Heart right ventricle (tissue), 16 donors: ENCODE results near the gene NUP58. TPM values are rescaled to one million over a fixed set of nuclear protein-coding genes. Genes with fewer than 3 reads are reported as not detected.

ENCODE experiments used
- ATAC-seq, 8 donors: fragments of 200-7000 bp; cut with Tn5 transposase; one replicate each; pipeline ENCODE4 v1.9.1; 2020; ENCODE audit warnings: mild to moderate bottlenecking in 8 of 8, moderate library complexity in 8 of 8, moderate number of reproducible peaks in 1 of 8
- DNase-seq, 2 donors: peaks; one replicate each; pipeline ENCODE4 v3.0.0-alpha.2; 2020
- H3K27ac ChIP-seq, 10 donors: fragments of 200-600 bp; sonication (generic) in 2 of 10; one replicate each; pipeline versions ENCODE4 v1.5.0 to v1.8.0; 2020 to 2022; ENCODE audit warnings: mild to moderate bottlenecking in 3 of 10
- H3K27me3 ChIP-seq, 7 donors: fragments of 200-600 bp; one replicate each; pipeline ENCODE4 v1.8.0; 2021 to 2022; ENCODE audit warnings: mild to moderate bottlenecking in 2 of 7
- H3K36me3 ChIP-seq, 9 donors: fragments of 200-600 bp; sonication (generic) in 1 of 9; one replicate each; pipeline versions ENCODE4 v1.5.0 to v1.8.0; 2020 to 2022; ENCODE audit warnings: mild to moderate bottlenecking in 2 of 9
- H3K4me1 ChIP-seq, 9 donors: fragments of 200-600 bp; sonication (generic) in 1 of 9; one replicate each; pipeline versions ENCODE4 v1.5.0 to v1.8.0; 2020 to 2022; ENCODE audit warnings: mild to moderate bottlenecking in 4 of 9
- H3K4me3 ChIP-seq, 10 donors: fragments of 200-600 bp; sonication (generic) in 2 of 10; one replicate each; pipeline versions ENCODE4 v1.5.0 to v1.8.0; 2020 to 2022; ENCODE audit warnings: mild to moderate bottlenecking in 7 of 10, moderate library complexity in 2 of 10
- H3K9me3 ChIP-seq, 11 donors: fragments of 200-600 bp in 10 of 11; sonication (generic) in 2 of 11; one replicate each; pipeline versions ENCODE4 v1.5.0 to v1.8.0; 2013 to 2022; ENCODE audit warnings: mild to moderate bottlenecking in 2 of 11, control low read depth in 1 of 11, moderate library complexity in 1 of 11
- WGBS, 2 donors: extraction: QIAGEN DNeasy Blood & Tissue Kit; methylation state at CpG; one replicate each; pipeline ENCODE4 v1.1.7; 2013; ENCODE audit warnings: inconsistent platforms in 1 of 2; 5-methylcytosine and 5-hydroxymethylcytosine counted together
- intact Hi-C, 10 donors: fragments of 100-400 bp; cut with DNase I; formaldehyde crosslinking; loops; one replicate each; pipeline versions ENCODE4 v1.11.1 to v1.14.2; 2022
- polyA plus RNA-seq, 2 donors: library from polyadenylated mRNA; stranded (reverse); fragments of 200-250 nt; gene quantifications; one replicate each; pipeline ENCODE4 v1.2.3, GENCODE V29; 2013
- total RNA-seq, 10 donors: library from RNA; stranded (reverse); fragmentation: NEBNext Ultra II Directional in 3 of 10; extraction: Animal tissue kit (Norgen Biotek cat#: 25700) in 3 of 10; gene quantifications; one replicate each; pipeline versions ENCODE4 v1.2.1 to v1.2.4, GENCODE V29; 2021 to 2023
- TF ChIP-seq, protein P1 (sequence below), 9 donors: fragments of 200-600 bp; sonication (generic) in 2 of 9; IDR thresholded peaks; one replicate each; pipeline versions ENCODE4 v1.5.0 to v1.8.0; 2021 to 2022; ENCODE audit warnings: antibody characterized with exemption in 9 of 9, mild to moderate bottlenecking in 5 of 9, moderate library complexity in 1 of 9
- donor health status: Arrhythmogenic right ventricular cardiomyopathy.
- donor health status: ischemic (EF 13 %, LVEDD 7.1; RV severe dilation, severe dysfunction).
- donor health status: healthy with polysubstance abuse.
- donor health status: DM: no; HTN: yes; CAD: no.
- donor health status: DM: no; HTN: no; CAD: no.
- donor health status: ischemic (EF 25% LVEDD 6.9; RV normal size, moderate dysfunction).
- donor health status: ischemic (EF 25% LVEDD 5.7; RV mildly dilated, moderate dysfunction).
- donor health status: healthy.
- donor health status: DM: yes; HTN: yes; CAD: no.
- donor health status: Ischemic cardiomyopathy.
- donor health status: ischemic (EF 35%, LVEDD 5.7; RV mildly dilated, moderate dysfunction).
- donor health status: nonischemic (EF 11% LVEDD 7.7; RV severe dilation, severe dysfunction).
- donor health status: DM: yes; HTN: yes; CAD: no.
- donor health status: PGD.
- donor health status: ischemic (EF 29% LVEDD 5.4; RV normal size, mild dysfunction).
- donor health status: nonischemic (EF 23%, LVEDD 6.1; RV moderate dilation, normal function).

Gene NUP58
- total and polyA plus RNA-seq, 12 donors = 8.9 to 29.5 (median 26.2) TPM

DNA sequence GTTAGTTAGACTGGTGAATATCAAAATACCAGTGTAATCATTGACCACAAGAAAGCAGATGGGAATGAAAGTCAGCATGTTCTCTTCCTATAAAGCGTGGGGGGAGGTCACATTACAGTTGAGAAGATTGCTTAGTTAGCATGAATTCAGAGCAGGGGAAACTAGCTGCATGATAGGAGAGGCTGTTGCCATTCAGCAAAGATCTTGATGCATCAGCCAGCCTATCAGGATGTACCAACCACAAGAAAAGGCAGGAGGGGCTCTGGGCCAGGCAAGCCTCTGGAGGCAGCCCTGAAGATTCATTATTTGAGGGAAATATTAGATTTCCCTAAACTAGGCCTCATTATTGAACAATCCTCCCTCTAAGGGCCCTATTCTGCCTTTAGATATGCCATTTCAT, 9.1 kb upstream of the NUP58 start:
- Histone ChIP-seq H3K4me1 (peaks cover 0 to 6% (median 3%) of the 10 kb centered on the region in 9 donors), H3K9me3 (no peaks in the 10 kb centered on the region), H3K4me3 (no peak overlapping the region), H3K27me3 (peaks cover 0 to 24% (median 13%) of the 10 kb centered on the region in 7 donors), H3K36me3 (no peaks in the 10 kb centered on the region), H3K27ac (peak overlapping the region in 1 of 10 donors; percentile 73)
- peak in 4 of 8 donors; percentile 18 to 33 (median 26) for ATAC-seq
- no peak for DNase-seq
- TF ChIP-seq, protein P1, sequence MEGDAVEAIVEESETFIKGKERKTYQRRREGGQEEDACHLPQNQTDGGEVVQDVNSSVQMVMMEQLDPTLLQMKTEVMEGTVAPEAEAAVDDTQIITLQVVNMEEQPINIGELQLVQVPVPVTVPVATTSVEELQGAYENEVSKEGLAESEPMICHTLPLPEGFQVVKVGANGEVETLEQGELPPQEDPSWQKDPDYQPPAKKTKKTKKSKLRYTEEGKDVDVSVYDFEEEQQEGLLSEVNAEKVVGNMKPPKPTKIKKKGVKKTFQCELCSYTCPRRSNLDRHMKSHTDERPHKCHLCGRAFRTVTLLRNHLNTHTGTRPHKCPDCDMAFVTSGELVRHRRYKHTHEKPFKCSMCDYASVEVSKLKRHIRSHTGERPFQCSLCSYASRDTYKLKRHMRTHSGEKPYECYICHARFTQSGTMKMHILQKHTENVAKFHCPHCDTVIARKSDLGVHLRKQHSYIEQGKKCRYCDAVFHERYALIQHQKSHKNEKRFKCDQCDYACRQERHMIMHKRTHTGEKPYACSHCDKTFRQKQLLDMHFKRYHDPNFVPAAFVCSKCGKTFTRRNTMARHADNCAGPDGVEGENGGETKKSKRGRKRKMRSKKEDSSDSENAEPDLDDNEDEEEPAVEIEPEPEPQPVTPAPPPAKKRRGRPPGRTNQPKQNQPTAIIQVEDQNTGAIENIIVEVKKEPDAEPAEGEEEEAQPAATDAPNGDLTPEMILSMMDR (IDR thresholded peaks at IDR 0.05) = no peak
- intact Hi-C loops = no loop called here
- WGBS, 2 donors = 28 to 29% methylated on average over 1 of the region's 1 CpG

DNA sequence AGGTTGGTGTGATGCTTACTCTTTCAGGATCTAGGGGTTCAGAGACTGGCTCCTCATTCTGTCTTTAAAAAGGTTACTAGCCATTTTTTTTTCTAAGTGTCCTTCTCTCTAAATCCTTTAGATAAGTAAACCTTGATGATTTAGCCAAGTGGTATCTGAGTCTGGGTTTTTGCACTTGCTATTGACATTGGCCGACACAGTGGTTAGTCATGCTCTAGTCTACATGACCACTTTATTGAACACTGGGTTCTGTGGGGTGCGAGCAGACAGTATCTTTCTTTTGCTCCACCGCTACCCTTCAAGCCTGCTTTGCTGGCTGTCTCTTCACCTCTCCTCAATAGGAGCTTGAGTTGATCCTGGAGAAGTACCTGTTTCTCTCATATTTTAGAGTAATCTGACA, 6.2 kb upstream of the NUP58 start:
- H3K4me1 ChIP-seq = no peaks in the 10 kb centered on the region
- DNase-seq (no peak), ATAC-seq (no peak)
- H3K9me3 ChIP-seq = no peaks in the 10 kb centered on the region
- WGBS, 2 donors = 84 to 89% methylated on average over 3 of the region's 3 CpGs
- no peaks in the 10 kb centered on the region for H3K36me3 ChIP-seq
- TF ChIP-seq, protein P1 (IDR thresholded peaks at IDR 0.05) = no peak
- no peak overlapping the region for H3K27ac ChIP-seq
- intact Hi-C loops = no loop called here
- peaks cover 0 to 29% (median 13%) of the 10 kb centered on the region in 7 donors for H3K27me3 ChIP-seq
- no peak overlapping the region for H3K4me3 ChIP-seq

DNA sequence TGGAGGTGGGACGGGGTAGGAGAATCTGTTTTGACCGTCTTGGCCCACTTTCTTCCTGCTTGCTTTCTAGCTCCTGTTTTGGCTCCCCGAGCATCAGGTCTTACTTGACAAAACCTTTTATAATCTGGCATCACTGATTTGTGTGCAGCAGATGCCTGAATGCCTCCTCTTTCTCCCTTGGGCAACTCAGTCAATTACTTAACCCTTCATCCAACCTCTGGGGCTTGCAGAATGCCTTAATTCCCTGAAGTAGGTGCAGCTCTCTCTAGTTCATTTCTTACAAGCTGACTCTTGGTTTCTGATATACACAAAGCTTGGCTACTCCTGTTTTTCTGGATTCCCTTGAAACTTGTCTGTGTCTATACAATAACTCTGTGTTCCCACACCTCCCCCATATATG, 5.7 kb upstream of the NUP58 start:
- no peak for ATAC-seq
- intact Hi-C loops = no loop called here
- WGBS, 2 donors = 62 to 71% methylated on average over 3 of the region's 3 CpGs

DNA sequence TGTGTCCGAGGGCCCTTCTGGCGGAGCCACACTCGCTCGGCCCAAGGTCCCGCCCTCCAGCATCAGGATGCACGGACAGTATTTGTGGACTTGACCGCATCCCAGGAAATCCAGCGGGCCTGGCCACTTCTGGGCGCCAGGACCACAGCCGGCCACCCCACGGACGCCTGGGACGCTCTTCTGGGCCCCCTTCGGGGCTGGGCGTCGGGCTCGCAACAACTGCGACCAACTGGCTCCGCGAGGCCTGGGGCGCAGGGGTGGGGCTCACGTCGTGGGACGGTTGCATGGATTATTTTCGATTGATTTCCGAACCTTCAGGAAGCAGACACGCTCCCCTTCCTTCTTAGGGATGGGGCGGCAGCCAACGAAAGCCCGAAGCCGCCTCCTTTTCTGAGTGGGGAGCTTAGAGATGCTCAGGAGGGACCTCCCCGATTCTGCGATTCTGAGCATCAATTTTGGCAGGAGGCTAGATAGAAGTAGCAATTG, 521 bp upstream of the NUP58 start:
- DNase-seq = peak; percentile 38 to 46
- Histone ChIP-seq H3K9me3 (no peaks in the 10 kb centered on the region), H3K4me1 (peaks cover 0 to 32% (median 20%) of the 10 kb centered on the region in 9 donors), H3K4me3 (peak overlapping the region; percentile 64 to 94 (median 80)), H3K27ac (peak overlapping the region in 9 of 10 donors; percentile 84 to 95 (median 92)), H3K27me3 (peaks cover 0 to 13% (median 7%) of the 10 kb centered on the region in 7 donors), H3K36me3 (peaks cover 0 to 22% (median 0%) of the 10 kb centered on the region in 9 donors)
- TF ChIP-seq, protein P1 (IDR thresholded peaks at IDR 0.05) = no peak
- intact Hi-C loops = loop anchor here in 2 of 10 donors (1.0 to 2.0 kb wide), 2 partner anchors 14 kb away; partner anchors contain the start of gene MTMR6 (in 2 of the 2)
- 11 to 15% methylated on average over 33 of the region's 33 CpGs for WGBS, 2 donors
- peak; percentile 11 to 63 (median 36) for ATAC-seq

More for the DNA sequence above, 5.7 kb upstream of the NUP58 start:
- Histone ChIP-seq H3K36me3 (no peaks in the 10 kb centered on the region), H3K27ac (no peak overlapping the region), H3K27me3 (peaks cover 0 to 28% (median 13%) of the 10 kb centered on the region in 7 donors), H3K4me1 (peaks cover 0 to 3% (median 1%) of the 10 kb centered on the region in 9 donors), H3K4me3 (no peak overlapping the region), H3K9me3 (no peaks in the 10 kb centered on the region)
- DNase-seq = no peak
- TF ChIP-seq, protein P1 (IDR thresholded peaks at IDR 0.05) = no peak
